GM13976 (cell line): ENCODE data around the gene SAMD8.

Experiments used
- DNase-seq: peaks from one replicate; pipeline ENCODE4 v3.0.0; 2012; ENCODE audit warnings: low spot score
- in situ Hi-C: fragments of 300-500 bp; cut with MboI; formaldehyde crosslinking; loops from one replicate; pipeline ENCODE4 v1.12.0; 2022; ENCODE audit warnings: low sequenced_read_pairs, mixed read lengths, inconsistent platforms; ENCODE audit not compliant: unreplicated experiment
- TF ChIP-seq, protein P1 (sequence below): IDR thresholded peaks from 2 replicates; pipeline ENCODE4 v1.5.1; 2012; ENCODE audit warnings: borderline replicate concordance, mild to moderate bottlenecking; ENCODE audit not compliant: insufficient read depth; ENCODE audit errors: extremely low read depth, missing control alignments, control extremely low read depth

SAMD8 gene

DNA sequence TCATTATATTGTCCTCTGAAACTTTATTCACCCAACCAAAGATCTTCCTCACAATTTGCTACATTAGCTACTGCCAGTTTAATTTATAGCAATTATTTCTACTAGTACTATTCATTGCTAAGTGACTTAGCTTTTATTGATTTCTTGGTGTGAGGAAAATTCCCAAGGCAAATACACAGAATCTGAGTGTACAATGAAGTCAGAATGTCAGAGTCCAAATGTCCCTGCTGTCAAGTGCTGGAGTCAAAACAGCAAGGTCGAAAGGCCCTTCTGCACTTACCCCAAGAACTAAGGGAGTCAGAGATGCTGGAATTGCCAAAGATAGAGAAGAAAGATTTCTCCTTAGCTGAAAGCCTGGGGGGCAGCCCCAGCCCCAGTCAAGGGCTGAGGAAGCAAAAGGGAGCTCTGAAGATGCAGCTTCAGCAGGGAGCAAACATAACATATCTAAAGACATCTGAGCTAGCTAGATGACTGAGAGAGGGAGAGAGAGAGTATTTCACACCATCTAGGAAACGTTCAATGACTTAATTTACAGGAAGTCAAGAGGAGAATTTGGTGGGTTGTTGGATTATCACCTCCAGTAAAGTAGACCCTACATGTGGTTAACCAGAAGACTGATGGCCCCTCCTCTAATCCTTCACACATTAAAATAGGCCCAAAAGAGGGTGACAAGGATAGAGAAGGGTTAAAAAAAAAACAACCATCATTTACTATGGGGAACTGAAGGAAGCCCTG is 36.6 kb upstream of the SAMD8 start:
- TF ChIP-seq, protein P1, sequence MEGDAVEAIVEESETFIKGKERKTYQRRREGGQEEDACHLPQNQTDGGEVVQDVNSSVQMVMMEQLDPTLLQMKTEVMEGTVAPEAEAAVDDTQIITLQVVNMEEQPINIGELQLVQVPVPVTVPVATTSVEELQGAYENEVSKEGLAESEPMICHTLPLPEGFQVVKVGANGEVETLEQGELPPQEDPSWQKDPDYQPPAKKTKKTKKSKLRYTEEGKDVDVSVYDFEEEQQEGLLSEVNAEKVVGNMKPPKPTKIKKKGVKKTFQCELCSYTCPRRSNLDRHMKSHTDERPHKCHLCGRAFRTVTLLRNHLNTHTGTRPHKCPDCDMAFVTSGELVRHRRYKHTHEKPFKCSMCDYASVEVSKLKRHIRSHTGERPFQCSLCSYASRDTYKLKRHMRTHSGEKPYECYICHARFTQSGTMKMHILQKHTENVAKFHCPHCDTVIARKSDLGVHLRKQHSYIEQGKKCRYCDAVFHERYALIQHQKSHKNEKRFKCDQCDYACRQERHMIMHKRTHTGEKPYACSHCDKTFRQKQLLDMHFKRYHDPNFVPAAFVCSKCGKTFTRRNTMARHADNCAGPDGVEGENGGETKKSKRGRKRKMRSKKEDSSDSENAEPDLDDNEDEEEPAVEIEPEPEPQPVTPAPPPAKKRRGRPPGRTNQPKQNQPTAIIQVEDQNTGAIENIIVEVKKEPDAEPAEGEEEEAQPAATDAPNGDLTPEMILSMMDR: no peak
- in situ Hi-C loops: no loop called here
- no peak for DNase-seq

DNA sequence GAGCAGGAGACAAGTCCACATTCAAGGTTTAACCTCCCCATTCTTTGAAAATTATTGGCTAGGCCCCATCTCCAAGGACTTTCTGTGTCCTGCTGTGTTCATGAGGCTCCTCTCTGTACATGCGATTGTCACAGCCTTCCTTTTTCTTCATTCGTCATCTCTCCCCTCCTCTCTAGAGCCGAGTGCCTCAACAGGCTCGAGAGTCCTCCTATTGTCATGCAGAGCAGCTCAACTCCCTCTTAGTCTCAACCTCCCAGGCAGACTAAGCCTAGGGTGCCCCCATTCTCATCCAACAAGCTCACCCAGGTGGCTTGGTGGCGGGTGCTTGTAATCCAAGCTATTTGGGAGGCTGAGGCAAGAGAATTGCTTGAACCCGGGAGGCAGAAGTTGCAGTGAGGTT is 35.1 kb upstream of the SAMD8 start:
- DNase-seq: no peak
- in situ Hi-C loops: no loop called here
- TF ChIP-seq, protein P1: no peak

DNA sequence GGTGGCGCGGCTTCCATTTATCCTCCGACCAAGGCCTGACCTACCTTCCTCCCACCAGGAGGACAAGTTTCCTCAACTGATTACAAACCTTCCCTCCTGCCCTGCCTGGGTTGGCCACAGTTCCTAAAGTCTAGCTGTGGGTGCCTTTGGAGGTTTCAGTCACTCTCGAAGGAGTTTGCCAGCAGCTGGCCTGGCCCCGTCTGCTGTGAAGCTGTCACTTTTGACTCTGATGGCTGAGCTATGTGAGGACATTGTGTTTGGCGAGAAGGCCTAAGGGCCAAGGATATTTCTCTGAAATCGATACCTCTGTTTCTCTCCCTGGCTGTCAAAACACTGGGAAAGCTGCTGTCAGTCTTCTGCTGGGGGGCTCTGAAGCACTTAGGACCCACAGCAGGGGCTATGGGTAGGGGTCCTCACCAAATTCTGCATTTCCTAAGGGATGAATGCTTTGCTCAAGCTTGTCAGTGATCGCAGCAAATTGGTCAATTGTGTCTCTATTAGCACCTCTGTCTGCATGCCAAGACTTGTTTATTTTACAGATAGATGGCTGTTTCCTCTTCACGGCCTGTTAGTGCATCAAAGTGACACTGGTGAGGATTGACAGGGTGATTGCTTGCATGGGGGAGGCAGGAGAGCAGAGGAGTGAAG is 31.9 kb upstream of the SAMD8 start:
- DNase-seq: no peak
- in situ Hi-C loops: no loop called here
- TF ChIP-seq, protein P1: no peak

DNA sequence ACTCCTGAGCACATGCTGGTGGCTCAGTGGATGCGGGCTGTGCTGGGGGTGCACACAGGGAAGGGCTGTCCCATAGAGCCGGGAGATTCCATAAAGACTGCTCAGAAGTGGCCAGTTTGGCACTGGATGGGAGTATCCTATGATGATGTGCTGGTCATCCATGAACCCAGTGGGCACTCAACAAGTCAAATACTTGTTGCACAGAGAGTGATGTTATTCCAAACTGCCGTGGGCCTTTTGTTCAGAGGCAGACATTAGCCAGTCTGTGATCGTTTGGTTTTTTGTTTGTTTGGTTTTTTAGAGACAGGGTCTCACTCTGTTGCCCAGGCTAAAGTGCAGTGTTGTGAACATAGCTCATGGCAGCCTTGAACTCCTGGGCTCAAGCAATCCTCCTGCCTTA is 30.9 kb upstream of the SAMD8 start:
- TF ChIP-seq, protein P1: no peak
- in situ Hi-C loops: no loop called here
- DNase-seq: no peak

DNA sequence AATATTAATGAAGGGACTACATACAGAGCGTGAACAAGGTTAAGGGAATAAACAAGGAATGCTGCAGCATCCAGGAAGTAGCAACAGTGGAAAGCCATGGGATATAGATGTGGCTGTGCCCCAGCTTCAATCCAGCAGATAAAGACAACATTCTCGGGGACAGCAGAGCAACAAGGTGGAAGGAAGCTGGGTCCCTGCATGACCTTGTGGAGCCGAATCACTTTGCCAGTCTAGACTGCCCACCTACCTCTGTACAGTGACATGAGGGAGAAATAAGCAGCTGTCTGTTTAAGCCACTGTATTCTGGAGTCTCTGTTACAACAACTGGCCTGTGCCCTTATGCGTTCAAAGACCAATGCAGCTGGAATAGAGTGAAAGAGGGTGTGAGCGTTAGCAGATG is 30.1 kb upstream of the SAMD8 start:
- in situ Hi-C loops: no loop called here
- TF ChIP-seq, protein P1: no peak
- DNase-seq: no peak

DNA sequence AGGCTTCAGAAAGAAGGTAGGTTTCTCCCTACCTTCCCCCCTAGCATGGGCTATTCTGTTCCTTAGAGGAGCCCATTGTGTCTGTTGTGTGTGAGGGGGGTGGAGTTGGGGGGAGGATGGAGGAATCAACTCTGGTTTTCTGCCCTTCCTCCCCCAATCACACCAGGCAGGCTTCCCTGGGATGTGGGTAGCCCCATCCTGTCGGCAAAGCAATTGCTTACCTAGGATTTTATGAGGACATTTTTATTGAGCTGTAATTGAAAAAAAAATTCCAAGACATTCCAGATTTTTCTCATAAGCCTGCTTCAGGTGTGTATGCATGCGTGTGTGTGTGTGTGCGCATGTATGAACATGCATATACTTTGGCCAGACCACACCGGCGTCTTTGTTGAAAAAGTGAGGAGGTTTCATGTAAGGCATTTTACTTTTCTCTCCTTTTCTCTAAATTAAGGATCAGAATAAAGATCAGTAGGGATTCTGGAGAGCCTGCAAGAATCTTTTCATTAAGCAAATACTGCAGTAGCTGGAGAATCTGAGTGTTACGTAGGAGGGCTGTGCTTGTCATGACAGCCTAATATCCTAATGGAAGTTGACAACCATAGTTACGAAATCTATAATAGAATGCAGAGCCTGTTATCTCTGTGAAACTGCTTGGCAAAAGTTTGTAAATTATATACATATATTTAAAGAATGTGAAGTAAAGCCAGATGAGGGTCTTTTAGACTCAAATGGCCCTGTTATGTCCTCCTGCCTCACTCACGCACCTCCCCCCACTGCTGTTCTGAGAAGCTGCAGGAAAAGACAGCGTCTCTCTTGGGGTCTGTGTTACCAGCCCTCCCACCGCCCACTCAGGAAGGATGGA is 27.3 kb upstream of the SAMD8 start:
- DNase-seq: no peak
- in situ Hi-C loops: no loop called here
- TF ChIP-seq, protein P1: no peak
